HG02571 (cell line): ENCODE results near the gene KREMEN1.

ENCODE experiments used
- ATAC-seq: cut with Tn5 transposase; IDR thresholded peaks from one replicate; pipeline ENCODE4 v1.9.1; 2021; ENCODE audit warnings: mild to moderate bottlenecking, moderate library complexity; ENCODE audit not compliant: unreplicated experiment

Gene KREMEN1

DNA sequence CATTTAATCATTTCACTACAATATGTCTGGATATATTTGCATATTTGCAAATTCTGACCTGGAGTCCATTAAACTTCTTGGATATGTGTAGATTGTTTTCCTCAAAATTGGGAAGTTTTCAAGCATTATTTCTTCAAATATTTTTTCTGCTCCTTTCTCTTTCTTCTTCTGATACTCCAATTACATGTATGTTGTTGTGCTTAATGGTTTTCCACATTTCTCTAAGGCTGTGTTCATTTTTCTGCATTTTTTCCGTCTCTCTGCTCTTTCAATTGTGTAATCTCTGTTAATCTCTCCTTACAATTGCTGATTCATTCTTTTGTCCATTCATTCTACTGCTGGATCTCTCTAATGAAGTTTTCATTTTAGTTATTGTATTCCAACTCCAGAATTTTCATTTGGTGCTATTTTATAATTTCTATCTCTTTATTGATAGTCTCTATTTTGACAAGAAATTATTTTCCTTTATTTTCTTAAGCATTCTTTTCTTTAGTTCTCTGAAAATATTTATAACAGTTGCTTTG is 102.5 kb downstream of the KREMEN1 start:
- ATAC-seq: no peak

DNA sequence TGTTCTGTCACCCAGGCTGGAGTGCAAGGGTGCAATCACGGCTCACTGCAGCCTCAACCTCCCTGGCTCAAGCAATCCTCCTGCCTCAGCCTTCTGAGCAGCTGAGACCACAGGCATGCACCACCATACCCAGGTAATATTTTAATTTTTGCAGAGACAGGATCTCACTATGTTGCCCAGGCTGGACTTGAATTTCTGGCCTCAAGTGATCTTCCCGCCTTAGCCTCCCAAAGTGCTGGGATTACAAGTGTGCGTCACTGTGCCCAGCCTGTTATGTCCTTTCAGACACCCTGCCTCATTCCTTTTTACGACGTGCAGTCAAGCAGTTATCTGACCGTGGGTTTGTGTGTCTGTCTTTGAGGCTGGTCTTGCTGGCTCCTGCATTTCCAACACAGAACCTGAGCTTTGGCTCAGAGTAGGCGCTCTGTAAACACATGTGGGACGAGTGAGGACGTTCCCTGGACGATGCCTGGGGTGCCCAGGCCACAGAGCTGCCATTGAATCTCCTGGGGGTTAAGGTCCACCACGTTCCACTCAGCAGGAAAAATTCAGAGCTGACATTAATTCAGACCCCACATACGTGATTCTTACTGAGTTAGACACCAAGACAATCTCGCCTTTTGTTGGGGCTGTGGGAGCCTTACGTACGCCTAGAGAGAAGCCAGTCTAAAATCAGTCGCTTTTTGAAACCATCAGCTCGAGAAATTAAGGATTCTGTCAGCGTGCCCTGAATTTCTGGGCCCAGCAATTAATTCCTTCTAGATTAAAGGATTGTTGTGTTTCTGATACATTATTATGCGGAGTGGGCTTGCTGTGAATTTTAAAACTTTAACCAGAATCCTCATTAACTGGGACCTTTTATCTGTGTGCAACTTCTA is 111.4 kb downstream of the KREMEN1 start:
- ATAC-seq: no peak

GRCh38 chr22:29184849-29185490 is 112.1 kb downstream of the KREMEN1 start:
- ATAC-seq: no peak

GRCh38 chr22:29186302-29186701 is 113.5 kb downstream of the KREMEN1 start:
- ATAC-seq: no peak

GRCh38 chr22:29187831-29188230 is 115.0 kb downstream of the KREMEN1 start:
- no peak for ATAC-seq

GRCh38 chr22:29190051-29190450 is 117.2 kb downstream of the KREMEN1 start:
- ATAC-seq: no peak

DNA sequence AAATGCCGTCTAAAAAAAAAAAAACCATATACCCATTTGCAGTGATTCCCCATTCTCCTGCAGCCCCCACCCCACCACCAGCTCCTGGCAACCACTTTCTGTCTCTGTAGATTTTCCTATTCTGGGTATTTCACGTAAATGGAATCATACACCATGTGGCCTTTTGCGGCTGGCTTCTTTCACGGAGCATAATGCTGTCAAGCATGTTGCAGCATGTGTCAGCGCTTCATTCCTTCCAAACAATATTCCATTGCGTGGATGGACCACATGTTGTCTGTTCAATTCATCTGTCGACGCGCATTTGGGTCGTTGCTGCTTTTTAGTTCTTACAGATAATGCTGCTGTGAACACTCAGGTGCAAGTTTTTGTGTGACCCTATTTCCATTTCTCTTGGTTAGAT is 118.1 kb downstream of the KREMEN1 start:
- ATAC-seq: no peak

GRCh38 chr22:29193021-29193420 is 120.2 kb downstream of the KREMEN1 start:
- ATAC-seq: no peak

- ATAC-seq: no peak
Observed at GRCh38 chr22:29194184-29194583, 121.3 kb downstream of the KREMEN1 start.

DNA sequence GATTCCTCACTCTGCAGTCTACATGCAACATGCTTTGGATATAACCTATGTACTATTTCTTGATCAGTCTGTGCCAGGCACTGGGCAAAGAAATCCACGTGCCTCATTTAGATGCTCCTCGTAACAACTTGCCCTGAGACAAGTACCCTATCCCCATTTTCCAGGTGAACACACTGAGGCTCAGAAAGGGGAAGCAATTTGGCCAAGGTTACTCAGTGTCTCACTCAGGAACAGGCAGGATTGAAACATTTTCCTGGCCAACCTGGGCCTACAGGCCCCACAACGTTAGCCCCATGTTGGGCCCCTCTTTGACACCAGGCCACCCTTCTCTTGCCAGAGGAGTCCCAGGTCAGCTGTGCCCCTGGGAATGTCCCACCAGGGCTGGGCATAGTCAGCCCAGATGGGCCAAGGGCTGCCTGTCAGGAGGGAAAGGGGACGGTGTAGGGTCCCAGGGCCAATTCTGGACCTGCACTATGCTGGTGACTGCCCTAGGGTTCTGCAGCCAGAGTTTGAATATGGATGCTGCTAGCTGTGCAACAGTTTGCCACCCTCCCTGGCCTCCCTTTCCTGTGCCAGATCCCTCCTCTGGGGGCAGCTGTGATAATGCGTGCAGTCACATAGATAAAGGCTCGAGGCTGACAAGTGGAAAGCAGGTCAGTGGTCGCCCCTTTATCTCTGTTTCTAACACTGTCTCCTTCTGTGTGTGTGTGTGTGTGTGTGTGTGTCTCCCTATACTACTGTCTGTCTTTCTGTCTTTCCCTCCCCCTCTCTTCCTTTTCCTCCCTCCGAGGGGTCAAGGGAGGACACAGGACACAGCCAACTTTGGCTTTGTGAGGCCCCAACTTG is 122.5 kb downstream of the KREMEN1 start:
- no peak for ATAC-seq

GRCh38 chr22:29195964-29196666 is 123.3 kb downstream of the KREMEN1 start:
- no peak for ATAC-seq

DNA sequence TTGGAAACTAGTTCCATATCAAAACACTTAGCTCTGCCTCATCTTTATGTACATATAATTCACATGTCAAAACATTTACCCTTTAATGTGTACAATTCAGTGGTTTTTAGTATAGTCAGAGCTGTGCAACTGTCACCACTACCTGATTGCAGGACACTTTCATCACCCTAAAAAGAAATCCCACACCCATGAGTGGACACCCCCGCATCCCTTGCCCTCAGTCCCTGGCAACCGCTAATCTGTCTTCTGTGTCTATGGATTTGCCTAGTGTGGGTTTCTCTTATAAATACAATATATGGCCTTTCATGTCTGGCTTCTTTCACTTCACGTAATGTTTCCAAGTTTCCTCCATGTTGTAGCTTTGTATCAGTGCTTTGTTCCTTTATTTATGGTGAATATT is 124.3 kb downstream of the KREMEN1 start:
- no peak for ATAC-seq

- ATAC-seq: no peak
Observed at GRCh38 chr22:29198240-29198639, 125.4 kb downstream of the KREMEN1 start.

DNA sequence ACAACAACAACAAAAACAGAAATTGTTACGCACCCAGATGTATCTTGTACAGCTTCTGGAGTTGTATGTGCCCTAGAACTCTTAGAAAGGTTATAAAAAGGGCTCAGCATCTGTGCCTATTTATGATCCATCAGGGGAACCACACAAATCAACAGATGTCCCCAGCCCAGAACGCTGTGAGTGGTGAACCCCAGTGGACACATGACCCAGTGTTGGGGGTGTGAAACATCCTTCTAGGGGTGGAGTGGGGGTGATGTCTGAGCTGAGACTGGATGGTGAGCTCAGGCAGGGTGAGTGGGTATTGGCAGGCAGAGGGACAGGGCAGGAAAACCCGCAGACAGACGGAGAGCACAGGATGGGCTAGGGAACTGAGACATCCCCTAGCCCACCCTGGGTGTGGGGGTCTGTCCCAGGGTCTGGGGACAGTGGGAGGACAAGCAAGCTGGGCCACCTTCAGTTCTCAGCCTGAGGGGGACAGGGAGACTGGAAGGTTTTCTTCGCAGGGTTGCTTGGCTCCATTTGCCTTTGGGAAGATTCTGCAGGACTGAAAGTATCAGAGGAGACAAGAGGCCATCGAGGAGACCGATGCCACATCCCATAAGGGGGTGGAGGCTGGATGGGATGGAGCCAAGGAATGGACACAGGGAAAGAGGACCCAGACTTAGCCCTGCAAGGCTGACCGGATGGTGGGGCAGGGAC is 127.0 kb downstream of the KREMEN1 start:
- ATAC-seq: no peak

GRCh38 chr22:29200901-29201300 is 128.1 kb downstream of the KREMEN1 start:
- ATAC-seq: no peak

- no peak for ATAC-seq
Observed at GRCh38 chr22:29201782-29202181, 128.9 kb downstream of the KREMEN1 start.

DNA sequence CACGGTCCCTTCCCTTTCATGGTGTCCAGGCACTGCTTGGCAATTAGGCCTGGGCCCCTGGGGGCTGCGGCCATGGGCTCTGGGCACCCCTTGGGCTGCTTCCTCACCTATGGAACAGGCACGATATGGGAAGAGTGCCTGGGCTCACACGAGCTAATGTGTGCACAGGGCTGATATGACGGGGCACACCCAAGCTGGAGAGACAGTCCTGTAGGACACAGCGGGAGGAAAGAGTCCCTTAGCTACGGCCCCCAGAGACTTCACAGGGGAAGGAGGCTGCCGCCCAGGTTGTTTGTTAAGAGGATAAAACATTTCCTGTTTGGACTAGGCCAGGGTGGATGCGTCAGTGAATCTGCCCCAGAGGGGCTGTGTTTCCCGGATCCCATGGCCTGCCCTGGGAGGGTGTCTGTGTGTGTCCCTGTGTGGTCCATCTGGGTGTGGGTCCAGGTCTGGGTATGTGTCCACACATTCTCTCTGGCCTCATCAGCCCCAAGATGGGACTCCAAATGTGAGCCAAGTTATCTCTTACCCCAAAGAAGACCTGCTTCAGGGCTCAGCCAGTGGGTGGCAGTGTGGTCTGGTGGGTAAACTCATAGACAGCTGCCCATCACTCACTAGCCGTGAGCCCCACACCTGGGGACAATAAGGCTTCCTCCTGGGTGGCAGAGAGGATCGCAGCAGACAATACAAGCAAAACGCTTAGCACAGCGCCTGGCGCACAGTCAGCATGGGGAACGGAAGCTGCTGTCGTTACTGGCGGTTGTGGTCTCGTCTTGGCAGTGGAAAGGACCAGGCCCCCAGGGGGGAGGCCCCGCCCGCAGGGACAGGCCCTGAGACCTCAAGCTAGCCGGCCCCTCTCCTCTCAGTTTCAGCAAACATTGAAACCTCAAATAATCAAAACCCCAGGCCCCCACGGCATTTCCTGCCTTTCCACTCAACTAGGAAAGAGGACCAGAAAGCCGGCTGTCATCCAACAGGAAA is 129.7 kb downstream of the KREMEN1 start:
- peak; percentile 71 for ATAC-seq

DNA sequence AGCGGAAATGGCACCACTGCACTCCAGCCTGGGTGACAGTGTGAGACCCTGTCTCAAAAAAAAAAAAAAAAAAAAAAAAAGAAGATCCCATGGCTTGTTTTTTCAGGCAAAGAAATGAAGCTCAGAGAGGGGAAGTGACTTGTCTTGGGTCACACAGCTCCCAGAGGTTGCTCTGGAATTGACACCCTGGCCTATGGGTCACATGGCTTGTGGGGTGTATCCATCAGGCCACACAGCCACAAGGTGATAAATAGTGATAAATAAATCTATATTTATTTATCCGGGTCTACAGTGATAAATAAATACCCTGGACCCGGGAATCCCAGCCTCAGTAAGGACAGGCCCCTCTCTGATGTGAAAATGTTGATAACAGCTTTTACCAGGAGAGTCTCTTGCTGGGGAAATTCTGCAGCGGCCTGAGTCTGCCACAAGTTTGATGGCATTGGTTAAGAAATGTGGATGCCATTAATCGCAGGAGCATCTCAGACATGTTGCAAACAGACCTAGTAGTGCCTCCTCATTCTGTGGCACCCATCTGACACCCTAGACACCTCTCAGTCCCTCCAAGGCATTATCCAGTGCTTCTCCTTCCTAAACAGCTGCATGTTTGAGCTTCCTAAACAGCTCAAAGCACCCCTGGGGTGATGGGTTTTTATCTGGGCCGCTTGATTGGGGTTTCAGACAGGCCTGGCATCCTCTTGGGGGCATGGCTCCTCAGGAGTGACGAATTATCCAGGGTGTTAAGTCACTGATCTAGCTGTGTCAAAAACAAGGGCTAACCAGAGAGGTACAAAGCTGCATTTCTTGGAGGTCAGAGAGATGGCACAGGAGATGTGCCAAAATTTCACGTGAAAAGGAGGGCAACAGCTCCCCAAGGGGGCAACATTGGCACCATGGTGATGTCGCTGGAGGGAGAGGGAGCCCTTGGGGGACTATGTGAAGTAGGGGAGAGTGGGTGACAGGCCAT is 130.9 kb downstream of the KREMEN1 start:
- ATAC-seq: no peak
